HCT116 (cell line): Measurements from ENCODE around the gene FAM227B. TPM values are rescaled to one million over a fixed set of nuclear protein-coding genes. Genes with fewer than 3 reads are reported as not detected.

Experiments
- ATAC-seq: fragments of 200-7000 bp; cut with Tn5 transposase; 2 replicates; pipeline ENCODE4 v1.9.1; 2020; ENCODE audit warnings: mild to moderate bottlenecking, moderate library complexity
- BruUV-seq: library from RNA; stranded (reverse); fragments of 400-500 nt; replicated peaks from 2 replicates; lab custom pipeline; 2021; lab: Mats Ljungman, UMichigan
- CTCF ChIA-PET: fragments of 300-600 bp; sonication (Branson Sonifier 250); formaldehyde crosslinking; loops from one replicate; lab custom pipeline; 2021; ENCODE audit warnings: antibody characterized with exemption; lab: Charles Lee
- POLR2A ChIA-PET: fragments of 300-600, 350-600 bp; sonication (Branson Sonifier 250); formaldehyde crosslinking; loops from one replicate; lab custom pipeline; 2021; ENCODE audit warnings: antibody characterized with exemption; lab: Charles Lee
- RAD21 ChIA-PET, 2 experiments: fragments of 300-600 bp; sonication (Branson Sonifier 250); formaldehyde crosslinking; loops; one replicate each; lab custom pipeline; 2023; ENCODE audit warnings: low total read pairs in 2 of 2; ENCODE audit not compliant: uncharacterized antibody in 2 of 2, unreplicated experiment in 2 of 2, low non-redundant PET in 1 of 2; lab: Charles Lee
- DNase-seq: peaks from one replicate; pipeline ENCODE4 v3.0.0-alpha.2; 2010; ENCODE audit warnings: low read depth, low spot score
- H2AFZ ChIP-seq: fragments of 200-600 bp; shearing (Covaris generic), sonication (generic); 2 replicates; pipeline ENCODE4 v1.6.1; 2017; ENCODE audit warnings: low read depth, mixed run types, mixed read lengths, antibody characterized with exemption, low read length; ENCODE audit not compliant: poor library complexity, severe bottlenecking
- H3K27ac ChIP-seq: 2 replicates; pipeline ENCODE4 v1.5.1; 2012; ENCODE audit warnings: low read depth, low read length
- H3K27me3 ChIP-seq: fragments of 200-600 bp; sonication (generic); 2 replicates; pipeline ENCODE4 v1.6.1; 2016; ENCODE audit warnings: mixed run types, low read length, mixed read lengths; ENCODE audit not compliant: insufficient read depth
- H3K36me3 ChIP-seq, 2 experiments: fragments of 200-500 bp in 1 of 2; fragments of 200-600 bp in 1 of 2; sonication (Bioruptor generic) in 1 of 2; sonication (generic) in 1 of 2; 2 replicates each; pipeline versions ENCODE4 v1.5.1 to v1.6.1; 2014 to 2016; ENCODE audit warnings: low read length in 2 of 2, inconsistent platforms in 1 of 2, mixed read lengths in 1 of 2, mixed run types in 1 of 2; ENCODE audit not compliant: insufficient read depth in 2 of 2, control insufficient read depth in 1 of 2
- H3K4me1 ChIP-seq, 2 experiments: fragments of 200-600 bp in 1 of 2; sonication (generic) in 1 of 2; 2 replicates each; pipeline versions ENCODE4 v1.5.1 to v1.6.1; 2012 to 2017; ENCODE audit warnings: low read length in 2 of 2, inconsistent platforms in 1 of 2, mild to moderate bottlenecking in 1 of 2, mixed read lengths in 1 of 2, mixed run types in 1 of 2, moderate library complexity in 1 of 2; ENCODE audit not compliant: insufficient read depth in 2 of 2, control insufficient read depth in 1 of 2
- H3K4me2 ChIP-seq: fragments of 200-600 bp; sonication (generic); 2 replicates; pipeline ENCODE4 v1.6.1; 2017; ENCODE audit warnings: mixed run types, low read length, mixed read lengths
- H3K4me3 ChIP-seq, 2 experiments: fragments of 200-600 bp in 1 of 2; sonication (generic) in 1 of 2; replicated peaks in 1 of 2; 2 replicates each; pipeline ENCODE4 v1.5.1; 2011 to 2016; ENCODE audit warnings: low read length in 2 of 2, control low read depth in 1 of 2, low read depth in 1 of 2, mild to moderate bottlenecking in 1 of 2, mixed read lengths in 1 of 2, mixed run types in 1 of 2
- H3K79me2 ChIP-seq: fragments of 200-600 bp; sonication (generic); 2 replicates; pipeline ENCODE4 v1.6.1; 2017; ENCODE audit warnings: mild to moderate bottlenecking, mixed run types, low read length, moderate library complexity, mixed read lengths; ENCODE audit not compliant: insufficient read depth
- H3K9ac ChIP-seq: fragments of 200-600 bp; sonication (generic); 2 replicates; pipeline ENCODE4 v1.6.1; 2016; ENCODE audit warnings: low read length, mixed read lengths
- H3K9me2 ChIP-seq: fragments of 200-600 bp; sonication (generic), shearing (Covaris generic); 2 replicates; pipeline ENCODE4 v1.6.1; 2017; ENCODE audit warnings: mixed run types, mild to moderate bottlenecking, moderate library complexity; ENCODE audit not compliant: insufficient read depth
- H3K9me3 ChIP-seq, 2 experiments: fragments of 200-500 bp in 1 of 2; fragments of 200-600 bp in 1 of 2; sonication (Bioruptor generic) in 1 of 2; sonication (generic) in 1 of 2; 2 replicates each; pipeline ENCODE4 v1.6.1; 2014 to 2017; ENCODE audit warnings: low read length in 2 of 2, mixed read lengths in 2 of 2, inconsistent platforms in 1 of 2, low read depth in 1 of 2, mild to moderate bottlenecking in 1 of 2, mixed run types in 1 of 2, moderate library complexity in 1 of 2; ENCODE audit not compliant: control insufficient read depth in 1 of 2, insufficient read depth in 1 of 2
- H4K20me1 ChIP-seq: fragments of 200-600 bp; sonication (generic), shearing (Covaris generic); 2 replicates; pipeline ENCODE4 v1.6.1; 2017; ENCODE audit warnings: mixed run types, mild to moderate bottlenecking, moderate library complexity; ENCODE audit not compliant: insufficient read depth
- ATF3 ChIP-seq: IDR thresholded peaks from 2 replicates; pipeline ENCODE4 v1.6.1; 2012
- CTCF ChIP-seq, 3 experiments: fragments of 200-600 bp in 1 of 3; sonication (generic) in 1 of 3; IDR thresholded peaks in 2 of 3; conservative IDR thresholded peaks in 1 of 3; 2 replicates each; pipeline ENCODE4 v1.5.1; 2012 to 2017; ENCODE audit warnings: low read depth in 2 of 3, low read length in 2 of 3, antibody characterized with exemption in 1 of 3, borderline replicate concordance in 1 of 3, control low read depth in 1 of 3, mild to moderate bottlenecking in 1 of 3, mixed read lengths in 1 of 3, mixed run types in 1 of 3, moderate library complexity in 1 of 3; ENCODE audit not compliant: insufficient read depth in 1 of 3
- EGR1 ChIP-seq: IDR thresholded peaks from 2 replicates; pipeline ENCODE4 v1.6.1; 2012; ENCODE audit warnings: low read depth
- ELF1 ChIP-seq: IDR thresholded peaks from 2 replicates; pipeline ENCODE4 v1.6.1; 2012; ENCODE audit warnings: low read depth, borderline replicate concordance
- EZH2 ChIP-seq: fragments of 200-600 bp; sonication (generic); IDR thresholded peaks from 2 replicates; pipeline ENCODE4 v1.6.1; 2017; ENCODE audit warnings: antibody characterized with exemption, mixed run types
- EZH2phosphoT487 ChIP-seq: fragments of 200-600 bp; IDR thresholded peaks from 2 replicates; pipeline ENCODE4 v1.6.1; 2018; ENCODE audit warnings: antibody characterized with exemption, borderline replicate concordance
- FOSL1 ChIP-seq: IDR thresholded peaks from 2 replicates; pipeline ENCODE4 v1.6.1; 2012; ENCODE audit warnings: low read depth
- JUND ChIP-seq: IDR thresholded peaks from 2 replicates; pipeline ENCODE4 v1.6.1; 2012
- POLR2A ChIP-seq: IDR thresholded peaks from 2 replicates; pipeline ENCODE4 v1.7.0; 2011; ENCODE audit warnings: borderline replicate concordance; ENCODE audit not compliant: insufficient read depth, insufficient read length; ENCODE audit errors: extremely low read depth
- POLR2AphosphoS5 ChIP-seq: IDR thresholded peaks from 2 replicates; pipeline ENCODE4 v1.6.1; 2011; ENCODE audit warnings: mild to moderate bottlenecking, low read depth, low read length, moderate library complexity
- RAD21 ChIP-seq: IDR thresholded peaks from 2 replicates; pipeline ENCODE4 v1.6.1; 2012; ENCODE audit warnings: low read depth, mild to moderate bottlenecking
- REST ChIP-seq: IDR thresholded peaks from 2 replicates; pipeline ENCODE4 v1.6.1; 2012; ENCODE audit warnings: low read depth
- SIN3A ChIP-seq: IDR thresholded peaks from 2 replicates; pipeline ENCODE4 v1.6.1; 2012; ENCODE audit warnings: low read depth
- SP1 ChIP-seq: IDR thresholded peaks from 2 replicates; pipeline ENCODE4 v1.6.1; 2012; ENCODE audit warnings: low read depth
- YY1 ChIP-seq: IDR thresholded peaks from 2 replicates; pipeline ENCODE4 v1.6.1; 2011; ENCODE audit warnings: low read length, low read depth, moderate library complexity, mild to moderate bottlenecking; ENCODE audit not compliant: insufficient replicate concordance; ENCODE audit errors: extremely low read depth
- ZFX ChIP-seq: fragments of 450-650 bp; IDR thresholded peaks from 2 replicates; pipeline ENCODE4 v1.6.1; 2017
- ZNF274 ChIP-seq: fragments of 200-500 bp; sonication (Bioruptor generic); IDR thresholded peaks from 2 replicates; pipeline ENCODE4 v1.6.1; 2014; ENCODE audit warnings: mild to moderate bottlenecking, low read depth, low read length, inconsistent platforms
- intact Hi-C: fragments of 100-400 bp; cut with micrococcal nuclease; formaldehyde crosslinking; loops from 2 replicates; pipeline ENCODE4 v1.10.0; 2022
- total RNA-seq: library from RNA; stranded (reverse); gene quantifications from one replicate; pipeline ENCODE4 v1.2.1, GENCODE V29; 2021; ENCODE audit not compliant: unreplicated experiment

The FAM227B gene
- total RNA-seq, 1 experiment from 2014 or later: 6.9 TPM

- DNase-seq: no peak
- H3K27me3 ChIP-seq: no peaks in the 10 kb centered on the region
- ATAC-seq: no peak
- H3K36me3 ChIP-seq: no peaks in the 10 kb centered on the region; a peak in 1 of 4 replicates
- no peaks in the 10 kb centered on the region for H3K9me3 ChIP-seq
- TF ChIP-seq ELF1 (no peak), YY1 (no peak), POLR2A (no peak), POLR2AphosphoS5 (no peak), CTCF (IDR thresholded peaks at IDR 0.05 in 2 of 3, conservative IDR thresholded peaks at IDR 0.05 in 1 of 3; ENCODE audit: borderline replicate concordance in 1 of 3, insufficient read depth in 1 of 3, low read depth in 2 of 3, low read length in 2 of 3) (no peak)
- no peaks in the 10 kb centered on the region for H3K4me1 ChIP-seq
- ChIA-PET CTCF (no interaction called here), POLR2A (no interaction called here), RAD21 (no interaction called here)
- no peak overlapping the region for H2AFZ ChIP-seq
- no peak overlapping the region for H3K9ac ChIP-seq
- H3K9me2 ChIP-seq: no peaks in the 10 kb centered on the region
- no TSS peak for BruUV-seq
- intact Hi-C loops: no loop called here
- H3K27ac ChIP-seq: no peak overlapping the region
- no peaks in the 10 kb centered on the region for H4K20me1 ChIP-seq
- no peak overlapping the region for H3K4me2 ChIP-seq
- no peaks in the 10 kb centered on the region for H3K79me2 ChIP-seq
- H3K4me3 ChIP-seq: no peak overlapping the region
Observed at GRCh38 chr15:49303003-49303402, 317.6 kb downstream of the FAM227B start.

GRCh38 chr15:49301562-49301961, 319.1 kb downstream of the FAM227B start:
- no peaks in the 10 kb centered on the region for H3K27me3 ChIP-seq
- H3K9ac ChIP-seq: no peak overlapping the region
- BruUV-seq: no TSS peak
- ChIA-PET POLR2A (no interaction called here), RAD21 (no interaction called here), CTCF (no interaction called here)
- H3K4me1 ChIP-seq: no peaks in the 10 kb centered on the region
- no peak overlapping the region for H3K27ac ChIP-seq
- no peak for DNase-seq
- no peak overlapping the region for H2AFZ ChIP-seq
- H3K9me3 ChIP-seq: no peaks in the 10 kb centered on the region
- H4K20me1 ChIP-seq: no peaks in the 10 kb centered on the region
- intact Hi-C loops: no loop called here
- no peak overlapping the region for H3K4me3 ChIP-seq
- no peak for ATAC-seq
- no peak overlapping the region for H3K4me2 ChIP-seq
- H3K9me2 ChIP-seq: no peaks in the 10 kb centered on the region
- H3K79me2 ChIP-seq: no peaks in the 10 kb centered on the region
- no peaks in the 10 kb centered on the region; a peak in 1 of 4 replicates for H3K36me3 ChIP-seq
- TF ChIP-seq FOSL1 (no peak), RAD21 (no peak), ZNF274 (no peak), ZFX (no peak), ATF3 (no peak), YY1 (no peak), EZH2phosphoT487 (no peak), EGR1 (no peak), SIN3A (no peak), SP1 (no peak), EZH2 (no peak), ELF1 (no peak), JUND (no peak), REST (no peak), POLR2AphosphoS5 (no peak)
